GM18519 (cell line): ENCODE measurements around the gene SEMA6B.
"Not testable (repeated sequence)": the region's sequence is repeated elsewhere in the genome, so short reads cannot be mapped to it uniquely, and the experiment has no call there.

Experiments
- ATAC-seq: cut with Tn5 transposase; IDR thresholded peaks from one replicate; pipeline ENCODE4 v1.9.1; 2021; ENCODE audit warnings: mild to moderate bottlenecking, moderate library complexity; ENCODE audit not compliant: unreplicated experiment, low FRiP score

SEMA6B gene, protein sequence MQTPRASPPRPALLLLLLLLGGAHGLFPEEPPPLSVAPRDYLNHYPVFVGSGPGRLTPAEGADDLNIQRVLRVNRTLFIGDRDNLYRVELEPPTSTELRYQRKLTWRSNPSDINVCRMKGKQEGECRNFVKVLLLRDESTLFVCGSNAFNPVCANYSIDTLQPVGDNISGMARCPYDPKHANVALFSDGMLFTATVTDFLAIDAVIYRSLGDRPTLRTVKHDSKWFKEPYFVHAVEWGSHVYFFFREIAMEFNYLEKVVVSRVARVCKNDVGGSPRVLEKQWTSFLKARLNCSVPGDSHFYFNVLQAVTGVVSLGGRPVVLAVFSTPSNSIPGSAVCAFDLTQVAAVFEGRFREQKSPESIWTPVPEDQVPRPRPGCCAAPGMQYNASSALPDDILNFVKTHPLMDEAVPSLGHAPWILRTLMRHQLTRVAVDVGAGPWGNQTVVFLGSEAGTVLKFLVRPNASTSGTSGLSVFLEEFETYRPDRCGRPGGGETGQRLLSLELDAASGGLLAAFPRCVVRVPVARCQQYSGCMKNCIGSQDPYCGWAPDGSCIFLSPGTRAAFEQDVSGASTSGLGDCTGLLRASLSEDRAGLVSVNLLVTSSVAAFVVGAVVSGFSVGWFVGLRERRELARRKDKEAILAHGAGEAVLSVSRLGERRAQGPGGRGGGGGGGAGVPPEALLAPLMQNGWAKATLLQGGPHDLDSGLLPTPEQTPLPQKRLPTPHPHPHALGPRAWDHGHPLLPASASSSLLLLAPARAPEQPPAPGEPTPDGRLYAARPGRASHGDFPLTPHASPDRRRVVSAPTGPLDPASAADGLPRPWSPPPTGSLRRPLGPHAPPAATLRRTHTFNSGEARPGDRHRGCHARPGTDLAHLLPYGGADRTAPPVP

DNA sequence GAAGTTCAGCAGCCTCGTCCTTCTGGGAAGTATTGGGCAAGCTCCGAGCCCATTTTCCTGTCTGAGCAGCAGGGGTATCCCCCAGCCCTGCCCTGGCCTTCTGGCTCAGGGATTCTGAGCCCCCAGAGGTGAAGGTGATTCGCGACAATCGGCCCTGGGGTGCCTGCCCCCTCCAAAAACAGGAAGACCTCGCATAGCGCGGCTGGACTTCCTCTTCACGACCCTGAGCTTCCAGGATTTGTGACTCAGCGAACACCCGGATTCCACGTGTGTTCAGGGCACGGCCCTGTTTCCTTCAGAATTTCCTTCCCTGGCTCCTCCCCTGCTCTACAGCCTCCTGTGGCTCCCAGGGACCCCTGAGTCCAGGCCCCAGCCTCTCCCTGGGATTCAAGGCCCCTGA is at the start of gene SEMA6B:
SEMA6B (minus strand) TSS at position 116 of the 400 bp plus-strand sequence. CDS start 1,227 bp downstream, outside the sequence.
- ATAC-seq, result no peak

DNA sequence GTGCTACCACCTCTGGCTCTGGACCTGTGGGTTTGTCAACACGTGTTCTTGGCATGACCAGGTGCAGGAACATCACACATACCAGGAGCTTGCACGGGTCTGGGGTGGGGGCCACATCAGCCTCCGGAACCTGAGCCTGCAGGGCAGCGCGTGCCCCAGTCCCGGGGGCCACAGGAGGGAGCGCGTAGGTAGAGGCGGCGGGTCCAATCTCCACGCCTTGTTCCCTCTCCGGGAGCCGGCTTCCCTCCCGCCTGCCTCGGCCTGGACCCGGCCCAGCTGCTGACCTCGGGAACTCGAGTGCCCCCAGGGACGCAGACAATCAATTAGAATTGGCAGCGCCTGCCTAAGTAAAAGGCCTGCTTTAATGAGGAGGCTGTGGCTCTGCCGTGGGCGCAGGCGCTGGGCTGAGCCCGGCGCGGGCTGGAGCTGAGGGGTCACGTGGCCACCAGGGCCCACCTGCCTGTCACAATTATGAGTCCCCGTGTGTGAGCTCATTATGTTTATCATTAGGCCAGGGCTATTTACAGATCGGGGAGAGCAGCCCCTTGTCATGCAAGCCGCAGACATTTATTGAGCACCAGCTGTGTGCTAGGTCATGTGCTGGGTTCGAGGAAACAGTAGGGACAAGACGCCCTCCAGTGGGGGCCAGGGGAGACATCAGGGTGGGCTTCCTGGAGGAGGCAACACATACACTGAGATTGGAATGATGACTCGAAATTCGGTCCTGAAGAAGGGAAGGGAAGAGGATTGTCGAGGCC is 47.6 kb upstream of the SEMA6B start:
- ATAC-seq, result no peak

DNA sequence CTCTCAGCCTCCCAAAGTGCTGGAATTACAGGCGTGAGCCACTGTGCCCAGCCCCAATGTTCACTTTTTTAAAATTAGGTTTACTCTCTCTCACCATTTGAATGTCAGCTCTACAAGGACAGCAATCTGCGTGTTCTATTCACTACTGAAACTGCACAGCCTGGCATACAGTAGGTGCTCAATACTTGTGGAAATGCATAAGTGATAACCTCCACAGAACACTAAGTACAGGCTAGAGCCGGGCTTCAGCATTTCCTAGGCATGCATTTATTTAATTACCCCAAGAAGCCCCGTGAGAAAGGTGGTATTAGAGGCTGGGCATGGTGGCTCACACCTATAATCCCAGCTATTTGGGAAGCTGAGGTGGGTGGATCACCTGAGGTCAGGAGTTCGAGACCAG is 46.7 kb upstream of the SEMA6B start:
- ATAC-seq, result no peak

DNA sequence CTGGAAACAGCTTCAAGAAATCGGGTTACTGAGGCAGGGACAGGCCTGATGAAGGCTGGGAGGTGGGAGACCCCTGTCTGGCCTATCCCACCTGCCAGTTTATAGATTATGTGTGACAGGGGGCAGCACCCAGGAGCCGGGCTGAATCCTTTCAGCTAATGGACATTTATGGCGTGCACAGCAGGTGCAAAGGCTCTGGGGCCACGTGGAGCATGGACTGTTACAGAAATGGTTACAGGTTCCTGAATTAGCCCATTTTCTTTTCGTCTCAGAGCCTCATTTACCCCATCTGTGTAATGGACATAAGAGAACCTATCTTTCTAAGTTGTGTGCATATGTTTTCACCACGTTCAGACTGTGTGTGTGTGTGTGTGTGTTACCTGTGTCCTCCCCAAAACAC is 45.4 kb upstream of the SEMA6B start:
- ATAC-seq, result no peak

DNA sequence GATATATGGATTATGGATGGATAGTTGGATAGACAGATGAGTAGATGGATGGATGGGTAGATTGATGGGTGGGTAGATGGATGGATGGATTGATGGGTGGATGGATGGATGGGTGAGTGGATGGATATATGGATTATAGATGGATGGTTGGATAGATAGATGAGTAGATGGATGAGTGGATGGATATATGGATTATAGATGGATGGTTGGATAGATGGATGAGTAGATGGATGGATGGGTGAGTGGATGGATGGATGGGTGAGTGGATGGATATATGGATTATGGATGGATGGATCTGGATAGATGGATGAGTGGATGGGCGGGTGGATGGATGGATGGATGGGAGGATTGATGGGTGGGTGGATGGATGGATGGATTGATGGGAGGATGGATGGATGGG is 43.4 kb upstream of the SEMA6B start:
- no peak for ATAC-seq

DNA sequence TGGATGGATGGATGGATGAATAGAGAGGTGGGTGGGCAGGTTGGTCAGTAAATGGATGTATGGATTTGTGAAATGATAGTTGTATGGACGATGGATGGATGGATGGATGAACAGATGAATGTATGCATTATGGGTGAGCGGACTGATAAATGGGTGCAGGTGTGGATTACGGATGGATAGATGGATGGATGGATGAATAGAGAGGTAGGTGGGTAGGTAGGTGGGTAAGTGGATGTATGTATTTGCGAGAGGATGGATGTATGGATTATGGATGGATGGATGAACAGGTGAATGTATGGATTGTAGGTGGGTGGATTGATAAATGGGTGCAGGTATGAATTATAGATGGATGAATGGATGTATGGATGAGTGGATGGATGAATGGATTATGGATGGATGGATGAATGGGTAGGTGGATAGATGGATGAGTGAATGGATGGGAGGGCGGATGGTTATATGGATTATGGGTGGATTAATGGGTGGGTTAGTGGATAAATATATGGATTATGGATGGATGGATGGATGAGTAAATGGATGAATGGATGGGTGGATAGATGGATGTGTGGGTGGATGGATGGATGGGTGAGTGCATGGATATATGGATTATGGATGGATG is 42.8 kb upstream of the SEMA6B start:
- ATAC-seq, result no peak

DNA sequence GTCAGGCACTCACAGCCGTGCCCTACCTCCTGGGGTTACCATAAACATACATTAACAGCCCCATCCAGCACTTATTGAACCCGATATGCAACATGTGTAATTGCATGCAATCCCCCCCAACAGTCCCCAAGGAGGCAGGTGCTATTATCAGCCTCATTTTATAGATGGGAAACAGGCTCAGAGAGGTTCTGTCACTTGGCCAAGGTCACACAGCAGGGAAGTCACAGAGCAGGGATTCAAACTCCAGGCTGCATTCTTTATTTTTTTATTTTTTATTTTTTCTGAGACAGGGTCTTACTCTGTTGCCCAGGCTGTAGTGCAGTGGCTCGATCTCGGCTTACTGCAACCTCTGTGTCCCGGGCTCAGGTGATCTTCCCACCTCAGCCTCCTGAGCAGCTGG is 41.4 kb upstream of the SEMA6B start:
- no peak for ATAC-seq

DNA sequence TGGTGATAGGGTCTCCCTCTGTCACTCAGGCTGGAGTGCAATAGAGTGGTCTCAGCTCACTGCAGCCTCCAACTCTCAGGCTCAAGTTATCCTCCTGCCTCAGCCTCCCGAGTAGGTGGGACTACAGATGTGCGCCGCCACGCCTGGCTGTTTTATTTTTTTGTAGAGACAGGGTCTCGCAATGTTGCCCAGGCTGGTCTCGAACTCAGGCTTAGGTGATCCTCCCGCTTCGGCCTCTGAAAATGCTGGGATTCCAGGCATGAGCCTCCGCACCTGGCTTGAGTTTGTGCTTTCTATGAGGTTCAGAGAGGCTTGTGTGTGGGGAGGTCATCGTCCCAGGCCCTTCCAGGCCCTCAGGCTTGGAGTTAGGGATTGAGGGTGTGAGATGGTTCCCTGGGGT is 40.6 kb upstream of the SEMA6B start:
- no peak for ATAC-seq

DNA sequence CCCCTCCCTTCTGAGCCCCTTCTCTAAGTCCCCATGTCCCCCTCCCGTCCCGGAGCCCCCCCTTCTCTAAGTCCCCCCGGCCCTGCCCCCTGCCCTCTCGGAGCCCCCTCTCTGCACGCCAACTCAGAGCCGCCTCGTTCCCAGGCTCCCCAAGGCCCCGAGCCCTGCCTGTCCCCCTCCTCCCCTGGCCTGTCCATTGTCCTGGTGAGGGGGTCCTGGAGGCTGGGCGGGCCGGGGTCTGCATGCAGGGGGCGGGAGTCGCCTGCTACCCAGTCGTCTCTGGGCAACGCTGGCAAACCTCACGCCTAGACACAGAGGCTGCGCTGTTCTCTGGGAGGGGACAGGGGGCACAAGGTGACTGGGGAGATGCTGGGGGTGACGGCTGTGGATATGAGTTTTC is 39.2 kb upstream of the SEMA6B start:
- no peak for ATAC-seq

DNA sequence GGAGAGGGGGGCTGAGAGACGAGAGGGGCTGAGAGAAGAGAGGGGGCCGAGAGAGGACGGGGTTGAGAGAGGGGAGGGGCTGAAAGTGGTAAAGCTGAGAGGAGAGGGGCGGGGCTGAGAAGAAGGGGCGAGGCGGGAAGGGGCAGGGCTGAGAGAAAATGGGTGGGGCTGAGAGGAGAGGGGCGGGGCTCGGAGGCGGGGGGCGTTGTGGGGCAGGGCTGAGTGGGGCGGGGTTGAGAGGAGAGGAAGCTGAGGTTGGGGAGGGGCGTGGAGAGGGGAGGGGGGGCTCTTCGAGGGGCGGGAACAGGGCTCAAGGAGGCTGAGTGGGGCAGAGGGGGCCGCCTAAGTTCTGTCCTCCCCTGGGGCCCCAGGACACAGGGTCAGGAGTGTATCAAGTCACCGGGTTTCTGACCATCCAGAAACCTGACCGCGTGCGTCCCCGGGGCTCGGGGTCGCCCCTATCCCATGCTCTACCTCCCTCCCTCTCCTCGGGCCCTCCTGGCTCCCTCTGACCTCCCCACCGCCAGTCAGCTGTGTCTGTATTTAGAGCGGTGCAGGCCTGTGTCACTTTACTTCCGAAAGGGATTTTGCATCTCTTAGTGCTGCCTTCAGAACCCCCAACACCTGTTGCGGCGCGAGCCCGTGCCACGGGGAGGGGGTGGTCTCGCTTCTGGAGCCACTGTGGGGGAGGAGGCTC is 38.6 kb upstream of the SEMA6B start:
- no peak for ATAC-seq

DNA sequence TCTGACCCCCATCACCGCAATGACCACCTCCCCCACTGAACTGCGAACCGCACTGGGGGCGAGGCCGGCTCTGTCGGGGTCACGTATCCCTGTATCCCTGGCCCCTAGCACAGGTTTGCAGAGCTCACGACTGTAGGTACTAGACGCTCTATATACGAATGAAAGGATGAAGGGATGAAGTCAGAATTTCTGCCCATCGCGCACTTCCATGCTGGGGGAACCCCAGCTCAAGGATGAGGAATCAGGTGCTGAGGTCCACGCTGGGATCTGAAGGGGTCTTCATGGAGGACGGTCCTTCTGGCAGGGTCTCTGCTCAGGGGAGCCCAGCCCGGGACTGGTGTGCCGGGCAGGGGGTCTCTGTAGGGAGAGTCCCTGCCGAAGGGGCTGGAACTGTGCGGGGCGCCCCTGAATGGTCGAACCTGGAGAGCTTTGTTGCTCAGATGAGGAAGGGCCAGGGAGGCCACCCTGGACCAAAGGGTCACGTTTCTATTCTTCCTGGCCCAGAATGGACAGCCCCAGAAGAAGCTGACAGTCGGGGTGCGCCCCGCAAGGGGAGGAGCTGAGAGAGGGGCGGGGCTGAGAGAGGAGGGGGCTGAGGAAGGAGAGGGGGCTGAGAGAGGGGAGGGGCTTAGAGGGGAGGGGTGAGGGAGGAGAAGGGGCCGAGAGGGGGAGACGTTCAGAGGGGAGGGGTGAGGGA is 37.9 kb upstream of the SEMA6B start:
- ATAC-seq, result no peak

DNA sequence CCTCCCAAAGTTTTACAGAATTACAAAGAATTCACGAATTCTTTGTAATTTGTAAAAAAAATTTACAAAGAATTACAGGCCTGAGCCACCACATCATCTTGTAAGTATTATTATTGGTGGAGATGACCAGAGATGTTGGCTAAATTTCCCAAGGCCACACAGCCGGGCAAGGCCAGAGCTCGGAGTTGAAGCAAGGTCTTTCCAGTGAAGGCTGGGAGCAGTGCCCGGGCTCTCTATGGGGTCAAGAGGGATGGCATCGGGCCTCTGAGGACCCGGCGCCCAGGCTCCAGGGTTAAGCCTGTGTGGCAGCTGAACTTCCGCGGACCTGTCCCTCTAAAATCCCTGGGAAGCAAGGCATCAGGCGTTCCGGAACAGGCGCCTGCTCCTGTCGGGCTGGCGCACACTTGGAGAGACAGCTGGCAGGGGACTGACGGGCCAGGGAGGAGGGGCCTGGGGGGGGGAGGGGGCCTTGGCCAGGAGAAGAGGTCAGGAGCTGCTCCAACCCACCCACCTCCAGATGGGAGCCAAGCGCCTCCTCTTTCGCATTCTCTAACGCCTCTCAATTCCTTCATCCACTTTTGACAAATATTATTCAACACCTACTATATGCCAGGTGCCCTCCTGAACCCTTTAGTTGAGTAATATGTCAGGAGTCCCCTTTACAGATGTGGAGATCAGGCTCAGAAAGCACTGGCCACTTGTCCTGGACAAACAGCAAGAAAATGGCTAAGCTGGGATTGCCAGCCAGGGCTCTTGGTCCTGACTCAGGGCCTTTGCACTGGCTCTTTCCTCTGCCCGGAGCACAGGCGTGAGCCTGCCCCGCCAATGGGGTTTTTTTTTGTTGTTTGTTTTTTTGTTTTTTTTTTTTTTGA is 36.8 kb upstream of the SEMA6B start:
- no peak for ATAC-seq

DNA sequence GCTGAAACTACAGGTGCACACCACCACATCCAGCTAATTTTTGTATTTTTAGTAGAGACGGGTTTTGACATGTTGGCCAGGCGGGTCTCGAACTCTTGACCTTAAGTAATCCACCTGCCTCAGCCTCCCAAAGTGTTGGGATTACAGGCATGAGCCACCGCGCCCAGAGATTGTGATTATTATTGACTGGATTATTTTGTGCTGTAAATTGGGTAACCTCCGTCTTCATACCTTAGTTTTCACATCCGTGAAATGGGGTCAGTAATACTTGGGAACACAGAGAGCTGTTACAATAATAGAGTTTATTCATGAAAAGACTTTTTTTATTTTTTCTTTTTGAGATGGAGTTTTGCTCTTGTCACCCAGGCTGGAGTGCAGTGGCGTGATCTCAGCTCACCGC is 35.7 kb upstream of the SEMA6B start:
- not testable (repeated sequence) for ATAC-seq

DNA sequence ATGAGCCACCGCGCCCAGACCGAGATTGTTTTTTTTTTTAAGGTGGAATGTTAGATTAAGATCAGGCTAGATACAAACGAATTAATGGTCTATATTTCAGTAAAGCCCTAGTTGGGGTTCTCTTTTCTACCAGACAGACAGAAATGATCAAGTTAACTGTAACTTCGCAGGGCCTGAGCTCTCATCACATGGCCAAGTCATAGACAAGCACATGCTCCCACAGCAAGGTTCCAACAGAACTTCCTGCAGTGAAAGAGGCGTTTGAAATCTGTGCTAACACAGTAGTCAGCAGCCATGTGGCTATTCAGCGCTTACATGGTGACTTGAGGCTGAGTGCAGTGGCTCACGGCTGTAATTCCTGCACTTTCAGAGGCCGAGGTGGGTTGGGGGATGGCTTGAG is 34.7 kb upstream of the SEMA6B start:
- ATAC-seq, result no peak

DNA sequence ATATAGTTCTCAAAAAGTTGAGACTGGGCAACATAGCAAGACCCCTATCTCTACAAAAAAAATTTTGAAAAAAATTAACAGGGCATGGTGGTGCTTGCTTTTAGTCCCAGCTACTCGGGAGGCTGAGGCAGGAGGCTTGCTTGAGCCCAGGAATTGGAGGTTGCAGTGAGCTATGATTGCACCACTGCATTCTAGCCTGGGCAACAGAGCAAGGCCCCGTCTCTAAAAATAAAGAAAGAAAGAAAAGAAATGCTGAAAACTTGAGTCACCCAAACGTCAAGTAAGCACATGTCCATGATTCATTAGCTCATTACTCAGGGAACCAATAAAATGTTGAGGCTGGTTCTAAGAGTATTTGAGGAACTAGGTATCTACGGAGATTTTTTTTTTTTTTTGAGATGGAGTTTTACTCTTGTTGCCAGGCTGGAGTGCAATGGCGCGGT is 33.9 kb upstream of the SEMA6B start:
- no peak for ATAC-seq

DNA sequence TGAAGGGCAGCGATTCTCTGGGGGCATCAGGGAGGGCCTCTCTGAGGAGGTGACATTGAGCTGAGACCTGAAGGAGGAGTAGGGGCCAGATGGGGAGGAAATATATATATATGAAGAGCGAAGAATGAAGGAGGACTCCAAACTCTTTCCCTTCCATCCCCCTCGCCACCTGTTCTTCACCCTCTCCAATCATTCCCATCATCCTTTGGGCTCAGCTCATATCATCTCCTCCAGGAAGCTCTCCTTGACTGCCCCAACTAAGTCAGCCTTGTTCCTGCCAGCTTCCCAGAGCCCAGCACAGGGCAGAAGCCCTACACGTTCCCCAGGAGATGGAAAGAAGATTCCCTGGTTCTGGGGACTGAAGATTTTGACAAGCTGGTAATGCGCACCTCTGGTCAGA is 33.0 kb upstream of the SEMA6B start:
- ATAC-seq, result no peak

DNA sequence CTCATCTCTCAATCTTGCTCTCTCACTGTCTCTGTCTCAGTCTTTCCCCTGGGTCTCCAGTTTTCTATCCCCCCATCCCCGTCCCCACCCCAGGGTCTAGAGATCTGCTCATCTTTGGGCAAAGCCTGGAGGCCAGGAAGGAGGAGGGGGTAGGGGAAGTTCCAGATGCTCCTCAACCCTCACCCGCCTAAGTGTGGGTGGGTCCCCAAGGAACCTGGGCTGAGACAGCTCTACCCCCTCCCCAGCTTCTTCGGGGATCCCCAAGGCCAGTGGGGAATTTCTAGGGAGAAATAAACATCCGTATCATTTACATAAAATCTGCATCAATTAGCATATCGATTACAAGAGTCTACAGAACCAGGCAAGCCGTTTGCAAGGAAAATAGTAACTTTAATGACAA is 31.8 kb upstream of the SEMA6B start:
- ATAC-seq, result no peak

DNA sequence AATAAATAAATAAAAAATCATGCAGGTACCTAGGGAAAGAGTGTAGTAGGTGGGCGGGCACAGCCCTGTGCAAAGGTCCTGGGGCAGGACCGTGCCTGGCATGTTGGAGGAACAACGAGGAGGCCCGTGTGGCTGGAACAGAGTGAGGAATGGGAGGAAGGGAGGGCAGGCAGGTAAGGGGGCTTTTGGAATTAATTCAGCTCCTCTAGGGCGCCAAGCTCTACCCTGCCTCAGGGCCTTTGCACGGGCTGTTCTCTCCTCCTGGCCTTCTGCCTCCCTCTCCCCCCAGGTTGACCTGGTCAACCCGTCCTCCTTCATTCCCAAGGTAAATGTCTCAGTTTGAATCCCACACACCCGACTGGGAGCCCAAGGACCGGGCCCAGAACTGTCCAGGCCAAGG is 31.1 kb upstream of the SEMA6B start:
- no peak for ATAC-seq
